ENCODE measurements around the gene SRSF2.
A peak's percentile ranks its signal among the peaks of the same experiment; 100 is the strongest.
"Not testable (repeated sequence)": the region's sequence is repeated elsewhere in the genome, so short reads cannot be mapped to it uniquely, and the experiment has no call there.

The SRSF2 gene

DNA sequence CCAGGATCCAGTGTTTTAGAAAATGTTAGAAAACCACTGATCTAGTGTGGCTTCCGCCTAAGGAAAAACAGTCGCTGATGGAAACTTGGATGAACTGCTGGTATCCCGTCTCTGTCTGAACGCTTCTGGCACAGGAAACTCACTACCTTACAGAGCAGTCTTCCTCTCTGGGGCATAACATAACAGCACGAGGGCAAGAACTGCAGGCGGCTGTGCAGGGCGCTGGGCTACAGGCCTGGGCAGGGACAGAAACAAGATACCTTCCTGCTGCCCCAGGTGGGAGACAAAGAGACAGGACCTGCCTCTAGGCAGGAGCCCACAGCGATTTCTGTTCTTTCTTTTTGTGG, 36.9 kb downstream of the SRSF2 start:
- no peak for DNase-seq

DNA sequence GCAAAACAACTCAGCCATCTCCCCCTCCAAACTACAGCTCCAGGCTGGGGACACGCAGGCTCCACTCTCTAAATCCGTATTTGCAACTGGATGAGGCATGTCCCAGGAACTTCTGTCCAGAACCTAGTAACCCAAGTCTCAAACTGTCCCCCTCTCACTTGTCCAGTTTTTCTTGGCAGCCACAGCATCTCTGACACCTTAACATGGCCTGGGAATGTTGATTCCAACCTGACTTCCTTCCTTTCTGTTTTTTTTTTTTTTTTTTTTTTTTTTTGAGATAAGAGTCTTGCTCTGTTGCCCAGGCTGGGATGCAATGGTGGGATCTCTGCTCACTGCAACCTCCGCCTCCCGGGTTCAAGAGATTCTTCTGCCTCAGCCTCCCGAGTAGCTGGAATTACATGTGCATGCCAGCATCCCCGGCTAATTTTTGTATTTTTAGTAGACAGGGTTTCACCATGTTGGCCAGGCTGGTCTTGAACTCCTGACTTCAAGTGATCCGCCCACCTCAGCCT, 38.6 kb downstream of the SRSF2 start:
- DNase-seq = not testable (repeated sequence)

DNA sequence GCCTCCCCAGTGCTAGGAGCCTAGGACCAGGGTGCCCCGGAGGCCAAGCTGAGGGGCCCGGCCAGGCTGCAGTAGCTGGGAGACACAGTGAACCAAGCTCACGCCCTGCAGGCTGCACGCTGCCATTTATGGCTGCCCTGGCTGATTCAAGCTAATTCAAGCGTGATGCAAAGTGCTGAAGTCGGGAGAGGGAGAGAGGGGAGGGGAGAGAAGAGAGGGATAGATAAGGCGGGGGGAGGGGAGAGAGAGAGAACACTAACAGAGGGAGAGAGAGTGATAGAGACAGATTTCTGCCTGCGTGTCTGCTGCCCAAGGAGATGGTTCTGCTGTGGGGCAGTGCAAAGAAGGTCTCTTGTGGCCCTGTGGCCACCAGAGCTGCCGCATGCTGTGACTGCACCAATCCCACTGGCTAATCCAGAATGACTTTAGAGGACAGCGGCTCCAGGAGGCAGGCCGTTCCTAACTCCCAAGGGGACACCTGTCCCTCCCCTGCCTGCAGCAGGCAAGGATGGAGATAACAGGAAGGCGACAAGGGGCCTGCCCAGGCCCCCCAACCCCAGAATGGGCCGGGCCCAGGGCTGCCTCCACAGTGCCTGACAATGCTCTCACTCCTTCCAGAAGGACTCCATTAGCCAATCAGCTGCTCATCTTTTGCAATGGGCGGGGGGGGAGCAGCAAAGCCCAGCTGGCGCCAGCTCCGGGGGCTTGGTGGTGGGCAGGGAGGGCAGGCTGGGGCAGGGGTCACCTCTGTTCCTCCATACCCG, 39.2 kb downstream of the SRSF2 start:
- peak; percentile 66 to 84 for DNase-seq

DNA sequence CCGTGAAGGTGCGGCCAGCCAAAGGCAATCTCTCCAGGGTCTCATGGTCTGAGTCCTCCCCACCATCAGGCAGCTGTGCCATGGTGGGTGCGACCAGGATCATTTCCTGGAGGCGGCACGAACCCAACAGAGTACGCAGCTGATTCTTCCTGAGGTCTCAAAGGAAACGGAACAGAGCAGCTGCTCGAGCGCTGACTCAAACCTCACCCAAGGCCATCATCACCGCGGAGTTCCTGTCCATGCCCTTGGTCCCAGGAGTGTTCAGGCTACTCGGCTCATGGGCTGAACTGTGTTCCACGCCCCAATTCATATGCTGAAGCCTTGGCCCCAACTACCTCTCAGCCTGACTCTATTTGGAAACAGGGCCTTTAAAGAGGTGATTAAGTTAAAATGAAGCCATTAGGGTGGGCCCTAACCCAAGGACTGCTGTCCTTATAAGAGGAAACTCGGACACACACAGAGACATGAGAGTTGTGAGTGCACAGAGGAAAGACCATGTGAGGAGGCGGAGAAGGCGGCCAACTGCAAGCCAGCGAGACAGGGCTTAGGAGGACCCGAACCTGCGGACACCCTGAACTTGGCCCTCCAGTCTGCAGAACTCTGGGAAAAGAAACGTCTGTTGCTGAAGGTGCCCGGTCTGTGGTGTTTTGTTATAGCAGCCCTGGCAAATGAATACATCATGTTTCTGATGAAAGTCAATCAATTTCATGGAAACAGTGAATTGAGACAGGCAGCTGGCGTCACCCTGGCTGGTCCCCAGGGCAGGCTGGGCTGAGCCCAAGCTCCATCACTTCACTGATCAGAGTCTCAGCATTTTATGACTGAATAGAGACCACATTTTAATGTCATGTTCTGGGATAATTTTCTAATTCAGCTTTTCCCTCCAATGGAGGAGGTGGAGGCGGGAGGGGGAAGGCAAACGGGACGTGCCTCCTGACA, 40.1 kb downstream of the SRSF2 start:
- peak; percentile 9 to 21 for DNase-seq

DNA sequence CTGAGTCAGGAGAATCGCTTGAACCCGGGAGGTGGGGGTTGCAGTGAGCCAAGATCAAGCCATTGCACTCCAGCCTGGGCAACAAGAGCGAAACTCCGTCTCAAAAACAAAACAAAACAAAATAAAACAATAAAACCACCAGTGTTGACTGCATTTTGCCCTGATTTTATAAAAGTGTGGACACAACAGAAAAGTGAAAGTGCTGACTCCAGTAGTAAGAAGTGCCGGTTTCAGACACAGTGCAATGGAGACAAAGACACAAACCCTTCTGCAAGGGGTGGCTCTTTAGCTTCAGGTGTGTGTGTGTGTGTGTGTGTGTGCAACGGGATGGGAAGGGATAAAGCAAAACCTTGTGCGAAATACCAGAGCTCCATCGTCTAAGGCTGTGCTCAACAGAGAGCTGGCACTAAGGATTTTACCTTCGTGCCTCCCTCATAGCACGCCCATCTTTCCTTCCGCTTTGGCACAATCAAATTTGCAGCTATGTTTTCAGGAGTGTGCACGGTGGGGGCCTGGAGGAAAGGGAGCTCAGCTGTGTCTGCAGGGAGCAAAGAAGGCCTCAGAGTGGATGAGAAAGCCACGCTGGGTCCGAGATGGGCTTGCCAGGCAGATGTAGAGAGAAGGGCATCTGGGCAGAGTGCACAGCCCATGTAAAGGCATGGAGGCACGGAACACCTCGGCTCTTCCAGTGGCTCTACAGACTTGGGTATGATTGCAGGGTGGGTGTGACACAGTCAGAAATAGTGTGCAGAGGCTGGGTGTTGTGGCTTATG, 41.9 kb downstream of the SRSF2 start:
- no peak for DNase-seq

DNA sequence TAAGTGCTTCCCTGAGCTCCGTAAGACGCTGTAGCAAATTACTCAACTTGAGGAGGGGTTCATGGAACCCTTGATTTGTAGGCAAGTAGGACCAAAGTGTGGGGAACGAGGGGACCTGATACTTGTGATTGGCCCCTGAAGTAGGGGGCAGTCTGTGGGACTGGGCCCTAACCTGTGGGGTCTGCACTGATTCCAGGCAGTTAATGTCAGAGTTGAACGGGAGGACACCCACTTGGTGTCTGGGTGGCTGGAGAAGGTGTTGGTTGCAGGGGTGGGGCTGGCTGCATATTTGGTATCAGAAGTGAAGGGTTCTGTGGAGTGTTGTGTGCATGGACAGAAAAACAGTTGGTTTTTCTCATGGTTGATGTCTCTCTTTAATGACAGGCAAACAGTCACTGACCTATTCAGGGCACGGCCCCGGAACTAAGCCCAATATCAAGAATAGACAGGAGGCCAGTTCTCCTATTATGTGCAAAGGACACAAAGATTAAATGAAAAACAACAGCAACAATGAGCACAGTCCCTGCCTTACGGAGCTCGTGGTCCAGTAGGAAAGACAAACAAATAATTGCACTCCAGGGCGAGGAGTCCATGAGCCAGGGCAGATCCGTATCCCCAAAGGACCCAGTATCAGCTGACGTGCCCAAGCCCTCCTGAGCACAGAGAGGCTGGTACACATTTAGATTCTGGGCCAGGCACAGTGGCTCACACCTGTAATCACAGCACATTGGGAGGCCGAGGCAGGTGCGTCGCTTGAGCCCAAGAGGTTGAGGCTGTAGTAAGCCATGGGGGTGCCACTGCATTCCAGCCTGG, 45.5 kb downstream of the SRSF2 start:
- DNase-seq = no peak

DNA sequence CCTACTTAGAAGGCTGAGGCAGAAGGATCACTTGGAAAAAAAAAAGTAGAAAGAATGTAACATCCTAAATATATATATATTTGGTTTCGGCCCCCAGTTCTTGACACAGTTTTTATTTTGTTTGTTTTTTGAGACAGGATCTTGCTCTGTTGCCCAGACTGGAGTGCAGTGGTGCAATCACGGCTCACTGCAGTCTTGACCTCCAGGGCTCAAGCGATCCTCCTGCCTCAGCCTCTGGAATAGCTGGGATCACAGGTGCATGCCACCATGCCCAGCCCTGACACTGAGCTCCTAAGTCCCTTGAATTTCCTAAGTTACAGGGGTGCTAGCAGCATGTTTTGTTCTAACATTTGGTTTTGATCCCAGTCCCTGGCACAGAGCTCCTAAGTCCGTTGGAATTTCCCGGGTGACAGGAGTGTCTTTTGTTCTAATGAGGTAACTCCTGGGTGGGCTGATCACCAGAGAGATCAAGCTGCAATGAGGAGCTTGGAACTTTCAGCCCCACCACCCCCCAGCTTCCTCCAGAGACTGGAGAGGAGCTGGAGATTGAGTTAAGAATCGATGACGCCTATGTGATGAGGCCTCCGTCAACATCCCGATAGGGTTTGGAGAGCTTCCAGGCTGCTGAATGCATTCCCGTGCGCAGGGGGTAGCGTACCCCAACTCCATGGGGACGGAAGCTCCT, 46.4 kb downstream of the SRSF2 start:
- DNase-seq = no peak

DNA sequence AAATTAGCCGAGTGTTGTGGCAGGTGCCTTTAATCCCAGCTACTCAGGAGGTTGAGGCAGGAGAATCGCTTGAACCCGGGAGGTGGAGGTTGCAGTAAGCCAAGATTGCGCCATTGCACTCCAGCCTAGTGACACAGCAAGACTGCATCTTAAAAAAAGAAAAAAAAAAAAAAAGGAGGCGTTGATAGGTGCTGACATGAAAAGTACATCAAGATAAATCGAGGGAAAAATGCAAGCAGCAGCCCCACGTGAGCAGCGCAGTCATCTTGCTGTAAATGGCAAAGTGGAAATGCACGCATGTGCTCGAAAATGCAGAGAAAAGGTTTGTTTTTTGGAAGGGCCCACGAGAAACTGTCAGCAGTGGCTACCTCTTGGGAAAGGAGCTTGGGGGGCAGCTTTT, 47.3 kb downstream of the SRSF2 start:
- no peak for DNase-seq

DNA sequence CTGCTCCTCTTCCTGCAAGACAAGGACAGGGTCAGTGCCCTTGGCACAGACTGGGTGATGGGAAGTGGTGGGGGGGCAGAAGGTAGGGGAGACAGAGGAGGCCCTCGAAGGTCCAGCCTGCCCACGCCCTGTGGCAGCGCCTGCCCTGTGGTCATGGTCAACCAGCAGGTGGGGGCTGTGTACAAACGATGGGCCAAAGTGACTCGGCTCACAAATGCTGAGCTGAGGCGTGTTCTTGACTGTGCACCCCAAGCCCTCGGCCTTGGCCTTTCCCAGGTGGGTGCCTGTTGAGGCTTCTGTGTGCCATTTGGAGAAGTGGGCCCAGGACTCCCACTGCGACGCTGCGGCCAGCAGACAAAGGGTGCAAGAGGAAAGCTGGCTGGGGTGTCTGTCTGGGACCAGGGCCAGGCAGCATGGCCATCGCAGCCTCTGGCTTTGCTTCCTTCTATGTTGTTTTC, 48.9 kb downstream of the SRSF2 start:
- DNase-seq = no peak

DNA sequence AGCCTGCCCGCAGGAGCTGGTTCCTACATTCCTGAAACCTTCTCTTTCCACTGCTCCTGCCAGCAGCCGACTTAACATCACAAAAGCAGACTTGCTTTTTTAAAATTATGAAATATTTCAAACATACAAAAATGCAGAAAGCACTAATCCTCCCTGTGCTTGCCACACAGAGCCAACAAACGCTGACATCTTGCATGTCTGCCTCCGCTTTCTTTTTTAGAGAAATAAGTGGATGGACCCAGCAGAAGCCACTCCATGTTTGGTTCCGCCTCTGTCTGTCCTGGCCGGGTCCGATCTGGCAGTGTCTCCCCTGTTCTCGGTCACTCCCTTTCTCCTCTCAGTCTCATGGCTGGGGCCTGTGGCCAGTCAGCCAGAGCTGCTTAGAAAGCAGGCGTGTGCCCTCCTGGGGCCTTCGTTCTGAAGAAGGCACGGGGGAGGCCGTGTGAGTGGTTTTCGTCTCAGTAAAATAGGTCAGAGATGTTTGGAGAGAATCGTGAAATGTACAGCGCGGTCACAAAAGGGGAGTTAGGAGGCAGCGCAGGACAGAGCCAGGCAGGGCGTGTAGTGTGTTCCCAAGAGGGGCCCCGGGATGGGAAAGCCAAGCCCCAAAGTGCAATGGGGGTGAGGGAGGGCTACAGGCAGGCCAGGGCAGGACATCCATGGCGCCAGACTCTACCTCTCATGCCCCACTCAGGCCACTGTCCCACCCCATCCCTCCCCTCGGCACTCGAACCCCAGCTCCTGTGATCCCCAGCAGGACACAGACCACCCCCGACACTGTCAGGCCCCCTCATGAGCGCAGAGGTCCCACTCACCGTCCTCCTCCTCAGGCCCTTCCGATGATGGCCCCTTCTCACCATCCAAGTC, 49.6 kb downstream of the SRSF2 start:
- DNase-seq = no peak

DNA sequence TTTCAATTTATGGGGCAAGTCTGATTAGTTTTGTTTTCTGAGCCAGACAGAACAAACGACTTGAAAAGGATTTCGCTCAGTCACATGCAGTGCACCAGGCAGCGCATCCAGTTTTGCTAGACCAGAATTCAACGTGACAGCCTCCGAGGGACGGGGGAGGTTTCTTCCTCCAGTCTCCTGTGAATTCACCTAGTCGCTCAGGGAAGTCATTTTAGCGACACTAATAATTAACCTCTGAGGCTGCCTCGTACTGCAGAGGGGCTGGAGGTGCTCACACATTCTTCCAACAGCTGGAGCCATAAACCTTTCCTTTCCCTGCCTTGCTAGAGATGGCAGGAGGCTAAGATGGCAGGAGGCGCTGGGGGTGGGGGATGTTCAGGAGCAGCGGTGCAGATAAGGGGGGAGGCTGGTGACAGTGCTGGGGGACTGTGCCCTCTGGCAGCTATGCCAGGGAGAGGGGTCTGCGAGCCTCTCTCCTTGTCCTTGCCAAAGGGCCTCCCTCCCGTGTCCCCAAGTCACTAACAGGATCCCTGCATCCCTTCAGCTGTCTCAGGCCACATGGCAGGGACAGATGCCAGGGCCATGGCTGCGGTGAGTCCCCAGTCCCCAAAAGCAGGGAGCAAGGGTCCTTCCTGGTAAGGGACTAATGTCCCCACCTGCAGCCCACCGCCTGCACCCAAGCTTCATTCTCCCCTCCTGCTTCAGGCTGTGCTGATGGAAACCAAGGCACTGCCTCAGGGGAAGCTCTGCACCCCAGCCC, 50.4 kb downstream of the SRSF2 start:
- DNase-seq = no peak

DNA sequence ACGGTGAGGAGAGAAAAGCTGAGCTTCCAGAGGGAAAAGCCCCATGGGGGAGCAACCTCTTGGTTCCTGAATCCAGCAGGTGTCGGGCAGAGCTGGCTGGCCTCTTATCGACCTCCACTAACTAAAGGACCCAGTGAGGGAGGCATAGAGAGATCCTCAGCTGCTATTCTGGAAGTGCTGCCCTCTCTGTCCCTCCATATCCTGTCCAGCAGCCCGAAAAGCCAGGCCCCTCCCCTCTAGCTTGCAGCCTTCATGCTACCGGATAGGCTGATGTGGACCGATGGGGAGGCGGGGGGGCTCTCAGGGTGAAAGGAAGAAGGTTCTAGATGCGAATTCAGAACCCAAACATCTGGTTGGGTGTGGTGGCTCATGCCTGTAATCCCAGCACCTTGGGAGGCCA, 51.3 kb downstream of the SRSF2 start:
- DNase-seq = no peak

DNA sequence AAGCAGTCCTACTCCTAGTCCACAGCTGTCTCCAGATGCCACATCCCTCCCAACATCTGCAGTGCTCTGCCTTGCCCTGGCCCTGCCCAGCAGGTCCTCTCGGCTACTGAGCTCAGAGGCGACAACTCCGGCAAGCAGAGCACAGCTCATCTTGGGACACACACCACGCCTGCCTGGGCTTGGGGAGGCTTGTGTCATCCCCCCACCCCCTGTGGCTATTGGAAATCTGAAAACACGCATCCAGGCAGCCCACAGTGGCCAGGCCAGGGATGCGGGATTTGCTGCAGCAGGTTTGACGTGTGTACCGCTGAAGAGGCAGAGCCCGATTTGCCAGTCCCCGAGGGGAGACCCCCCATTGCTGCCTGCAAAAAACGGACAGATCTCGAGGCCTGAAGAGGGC, 51.8 kb downstream of the SRSF2 start:
- DNase-seq = no peak

DNA sequence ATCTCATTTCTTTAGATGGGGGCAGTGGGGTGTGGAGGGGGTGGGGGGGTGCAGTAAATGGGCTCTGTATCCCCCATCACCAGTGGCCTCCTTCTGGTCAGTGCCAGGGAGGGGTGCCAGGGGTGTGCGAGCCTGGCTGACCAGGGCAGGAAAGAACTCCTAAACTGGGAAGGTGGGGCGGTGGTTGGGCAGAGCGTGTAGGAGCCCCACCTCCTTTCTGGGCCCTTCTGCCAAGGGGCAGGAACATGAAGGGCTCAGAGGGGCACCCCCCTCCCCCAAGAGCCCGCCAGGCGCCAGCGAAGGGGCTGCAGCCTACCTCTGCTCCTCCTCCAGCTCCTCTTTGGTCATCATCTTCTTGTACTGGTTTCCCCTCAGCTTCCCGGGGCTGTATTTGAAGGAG, 52.4 kb downstream of the SRSF2 start:
- DNase-seq = no peak

All from NCI-H187 (cell line).